Measurements from ENCODE around the gene EMB. TPM values are rescaled to one million over a fixed set of nuclear protein-coding genes. Genes with fewer than 3 reads are reported as not detected.

EMB gene
- total RNA-seq, 1 donor from 2014 or later, result 0.81 TPM

Other genes with a start within 250 kb of the EMB start
- 5.2 TPM for gene PARP8, start 225.3 kb upstream of the EMB start, total RNA-seq